Activated T-helper 1 cell treated with anti-CD3 and anti-CD28 coated beads, Interleukin-2, amount 50 U/mL, for 16 hours (primary cell): ENCODE results near the gene GNB1.
"Not testable (repeated sequence)": the region's sequence is repeated elsewhere in the genome, so short reads cannot be mapped to it uniquely, and the experiment has no call there.

Experiments
- DNase-seq, 2 donors: peaks; one replicate each; pipeline ENCODE4 v3.0.0-alpha.2; 2020; ENCODE audit warnings: low read depth in 1 of 2, low spot score in 1 of 2

The GNB1 gene

DNA sequence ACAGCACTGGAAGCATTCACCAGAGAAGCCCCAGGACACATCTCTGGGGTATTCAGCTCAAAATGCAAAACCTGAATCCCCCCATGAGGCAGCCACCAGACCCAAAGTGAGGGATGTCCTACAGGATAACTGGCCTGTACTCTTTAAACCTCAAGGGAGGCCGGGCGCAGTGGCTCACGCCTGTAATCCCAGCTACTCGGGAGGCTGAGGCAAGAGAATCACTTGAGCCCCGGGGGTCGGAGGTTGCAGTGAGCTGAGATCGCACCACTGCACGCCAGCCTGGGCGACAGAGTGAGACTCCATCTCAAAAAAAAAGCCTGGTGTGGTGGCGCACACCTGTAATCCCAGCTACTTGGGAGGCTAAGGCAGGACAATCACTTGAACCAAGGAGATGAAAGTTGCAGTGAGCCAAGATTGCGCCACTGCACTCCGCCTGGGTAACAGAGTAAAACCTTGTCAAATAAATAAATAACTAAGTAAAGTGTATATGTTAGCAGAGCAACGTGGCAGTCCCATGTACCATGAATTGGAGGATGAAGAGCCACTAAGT is 29.1 kb downstream of the GNB1 start:
- not testable (repeated sequence) for DNase-seq

DNA sequence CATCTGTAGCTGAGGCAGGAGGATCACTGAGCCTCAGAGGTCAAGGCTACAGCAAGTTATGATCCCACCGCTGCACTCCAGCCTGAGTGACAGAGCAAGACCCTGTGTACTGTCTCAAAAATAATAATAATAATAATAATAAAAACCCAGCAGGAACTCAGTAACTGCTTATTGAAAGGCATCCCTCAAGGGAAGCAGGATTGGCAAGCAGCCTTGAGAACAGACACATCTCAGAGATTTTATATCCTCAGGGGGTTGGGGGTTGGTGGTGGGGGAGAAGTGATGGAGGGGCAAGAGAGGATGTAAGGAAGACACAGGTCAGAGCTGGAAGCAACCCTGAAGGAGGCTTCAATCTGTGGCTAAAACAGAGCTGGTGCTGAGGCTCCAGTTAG is 29.6 kb downstream of the GNB1 start:
- no peak for DNase-seq

DNA sequence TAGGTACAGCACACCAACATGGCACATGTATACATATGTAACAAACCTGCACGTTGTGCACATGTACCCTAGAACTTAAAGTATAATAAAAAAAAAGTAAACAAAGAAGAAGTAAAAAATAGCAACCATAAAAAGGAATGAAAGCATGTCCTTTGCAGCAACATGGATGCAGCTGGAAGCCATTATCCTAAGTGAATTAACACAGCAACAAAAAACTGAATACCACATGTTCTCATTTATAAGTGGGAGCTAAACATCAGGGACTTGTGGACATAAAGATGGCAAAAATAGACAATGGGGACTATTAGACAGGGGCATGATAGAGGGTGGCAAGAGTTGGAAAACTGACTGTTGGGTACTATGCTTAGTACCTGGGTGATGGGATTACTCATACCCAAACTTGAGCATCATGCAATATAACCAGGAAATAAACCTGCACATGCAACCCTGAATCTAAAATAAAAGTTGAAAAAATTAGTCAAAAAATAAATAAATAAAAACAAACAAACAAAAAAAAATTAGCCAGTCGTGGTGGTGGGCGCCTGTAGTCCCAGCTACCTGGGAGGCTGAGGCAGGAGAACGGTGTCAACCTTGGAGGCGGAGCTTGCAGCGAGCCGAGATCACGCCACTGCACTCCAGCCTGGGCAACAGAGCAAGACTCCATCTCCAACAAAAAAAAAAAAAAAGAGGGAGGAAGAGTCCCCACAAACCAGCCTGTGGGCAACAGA is 30.8 kb downstream of the GNB1 start:
- not testable (repeated sequence) for DNase-seq

DNA sequence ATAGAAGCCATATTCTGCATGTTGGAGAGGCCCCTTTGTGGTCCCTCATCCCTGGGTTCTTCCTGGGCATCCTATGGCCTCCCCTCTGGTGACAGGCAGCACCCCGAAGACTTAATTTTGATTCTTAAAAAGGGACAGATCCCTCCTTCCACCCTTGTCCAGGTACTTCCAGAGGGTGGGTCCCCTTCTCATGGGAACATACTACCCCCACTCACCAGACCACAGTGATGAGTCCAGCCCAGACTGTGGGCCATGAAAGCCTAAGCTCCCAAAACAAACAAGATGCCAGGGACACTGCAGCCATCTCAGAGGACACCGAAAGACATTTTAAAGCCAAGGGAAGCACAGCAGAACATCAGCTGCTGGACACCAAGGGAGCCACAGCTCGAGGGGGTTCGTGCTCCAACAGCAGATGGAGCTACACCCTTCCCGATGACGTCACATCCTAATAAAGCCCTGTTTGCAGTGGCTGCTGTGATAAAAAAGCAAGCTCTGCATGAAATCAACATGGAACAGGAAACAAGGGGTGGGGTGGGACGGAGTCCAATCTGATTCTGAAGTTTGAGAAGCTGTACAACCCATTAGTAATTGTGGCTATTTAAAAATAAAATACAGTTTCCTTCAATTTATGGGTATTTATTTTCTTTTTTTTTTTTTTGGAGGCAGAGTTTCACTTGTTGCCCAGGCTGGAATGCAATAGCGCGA is 32.4 kb downstream of the GNB1 start:
- DNase-seq: no peak

DNA sequence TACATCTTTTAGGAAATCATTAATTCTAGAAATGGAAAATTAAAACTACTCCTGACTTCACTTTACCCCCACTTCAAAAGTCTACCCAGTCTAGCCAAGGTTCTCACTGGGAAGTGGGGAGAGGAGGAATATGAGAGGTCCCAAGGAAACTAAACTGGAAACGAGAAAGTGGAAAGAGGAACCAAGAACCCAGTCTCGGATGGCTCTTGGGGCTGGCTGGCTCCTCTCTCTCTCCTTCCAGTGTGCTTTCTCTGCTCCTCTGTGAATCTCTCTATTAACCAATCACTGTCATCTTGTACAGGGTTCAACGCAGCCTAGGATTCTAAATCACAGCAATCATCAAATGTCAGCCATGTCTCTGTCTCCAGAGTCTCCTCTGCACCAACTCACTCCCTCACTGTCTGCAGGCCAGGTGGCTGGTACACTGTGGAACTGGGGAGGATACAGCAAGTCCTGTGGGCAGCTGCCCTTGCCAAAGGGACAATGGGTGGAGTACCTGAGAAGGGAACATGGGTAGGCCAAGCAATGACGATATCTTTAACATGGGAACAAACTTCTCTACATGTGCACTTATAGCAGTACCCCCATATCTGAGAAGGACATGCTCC is 33.7 kb downstream of the GNB1 start:
- DNase-seq: no peak

DNA sequence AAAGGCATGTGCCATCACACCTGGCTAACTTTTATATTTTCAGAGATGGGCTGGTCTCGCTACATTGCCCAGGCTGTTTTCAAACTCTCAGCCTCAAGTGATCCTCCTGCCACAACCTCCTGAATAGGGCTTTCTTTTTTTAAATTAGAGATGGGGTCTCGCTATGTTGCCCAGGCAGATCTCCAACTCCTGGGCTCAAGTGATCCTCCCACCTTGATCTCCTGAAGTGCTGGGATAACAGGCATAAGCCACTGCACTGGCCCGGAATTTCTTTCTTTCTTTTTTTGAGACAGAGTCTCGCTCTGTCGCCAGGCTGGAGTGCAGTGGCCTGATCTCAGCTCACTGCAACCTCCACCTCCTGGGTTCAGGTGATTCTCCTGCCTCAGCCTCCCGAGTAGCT is 34.7 kb downstream of the GNB1 start:
- DNase-seq: not testable (repeated sequence)

DNA sequence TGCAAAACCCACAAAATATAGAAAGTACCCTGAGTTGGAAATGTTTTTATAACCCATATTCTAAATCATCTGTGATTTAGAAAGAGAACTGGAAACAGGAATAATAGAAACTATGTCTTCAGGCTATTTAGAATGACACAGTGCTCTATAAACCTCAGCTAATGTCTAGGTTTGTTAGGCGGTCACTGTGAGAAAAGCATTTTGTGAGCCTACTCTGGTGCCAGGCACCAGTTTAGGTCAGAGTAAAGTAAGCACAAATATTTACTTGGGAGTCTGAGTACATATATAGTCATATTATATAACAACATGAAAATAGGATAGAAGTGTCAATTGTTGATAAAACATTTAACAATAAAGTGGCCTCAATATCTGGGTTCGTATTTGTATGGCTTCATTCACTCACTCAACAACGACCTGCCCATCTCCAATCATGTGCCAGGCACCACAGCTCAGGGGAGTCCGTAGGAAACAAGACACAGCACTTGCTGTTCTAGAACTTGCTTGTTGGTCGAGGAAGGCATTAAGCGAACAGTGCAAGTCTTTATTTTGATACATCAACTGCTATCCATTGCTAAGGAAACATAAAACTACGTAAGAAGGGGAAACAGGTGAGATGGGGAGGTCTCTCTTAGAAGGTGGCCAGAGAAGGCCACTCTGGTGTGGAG is 37.2 kb downstream of the GNB1 start:
- DNase-seq: no peak

DNA sequence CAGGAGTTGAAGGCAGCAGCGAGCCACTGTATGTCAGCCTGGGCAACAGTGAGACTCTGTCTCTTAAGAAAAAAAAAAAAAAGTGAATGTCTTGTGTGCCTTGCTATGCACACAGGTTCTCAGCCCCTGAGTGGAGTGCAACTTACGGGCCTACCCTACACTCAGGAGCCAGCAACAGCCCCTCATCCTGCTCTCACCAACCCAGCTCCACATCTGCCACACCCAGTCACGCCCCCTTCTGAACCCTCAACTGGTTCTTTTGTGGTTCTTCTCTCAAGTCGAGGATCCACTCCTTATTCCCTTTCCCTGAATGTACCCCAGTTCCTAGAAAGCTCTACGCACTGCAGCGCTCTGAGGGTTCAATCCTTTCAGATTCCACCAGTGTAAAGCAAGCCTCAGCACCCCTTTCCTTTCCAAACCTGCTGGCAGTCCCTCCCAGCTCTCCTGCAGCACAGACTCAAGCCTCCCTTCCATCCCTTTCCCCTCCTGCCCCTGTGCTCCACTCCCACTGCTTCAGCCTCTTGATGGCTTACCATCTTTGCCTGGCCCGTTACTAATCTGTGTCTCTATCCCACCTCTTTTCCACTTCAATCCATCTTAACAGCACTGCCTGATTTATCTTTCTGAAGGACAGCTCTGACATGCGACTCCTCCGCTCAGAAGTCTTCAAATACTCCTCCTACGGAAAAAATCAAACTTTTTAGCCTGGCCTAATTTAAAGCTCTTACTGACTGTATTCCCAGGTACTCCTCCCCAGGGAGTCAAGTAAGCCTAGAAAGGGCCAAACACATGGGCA is 38.1 kb downstream of the GNB1 start:
- no peak for DNase-seq

DNA sequence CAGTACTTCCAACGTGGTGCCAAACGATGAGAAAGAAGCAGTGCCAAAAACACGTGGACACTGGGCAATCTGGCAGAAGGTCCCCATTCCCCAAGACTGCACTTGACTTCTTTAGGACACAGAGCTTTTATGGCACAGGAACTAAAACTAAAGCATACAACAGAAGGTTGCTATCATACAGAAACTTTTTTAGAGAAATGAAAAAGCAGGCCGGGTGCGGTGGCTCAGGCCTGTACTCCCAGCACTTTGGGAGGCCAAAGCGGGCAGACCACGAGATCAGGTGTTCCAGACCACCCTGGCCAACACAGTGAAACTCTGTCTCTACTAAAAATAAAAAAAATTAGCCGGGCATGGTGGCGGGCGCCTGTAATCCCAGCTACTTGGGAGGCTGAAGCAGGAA is 43.0 kb downstream of the GNB1 start:
- DNase-seq: no peak

DNA sequence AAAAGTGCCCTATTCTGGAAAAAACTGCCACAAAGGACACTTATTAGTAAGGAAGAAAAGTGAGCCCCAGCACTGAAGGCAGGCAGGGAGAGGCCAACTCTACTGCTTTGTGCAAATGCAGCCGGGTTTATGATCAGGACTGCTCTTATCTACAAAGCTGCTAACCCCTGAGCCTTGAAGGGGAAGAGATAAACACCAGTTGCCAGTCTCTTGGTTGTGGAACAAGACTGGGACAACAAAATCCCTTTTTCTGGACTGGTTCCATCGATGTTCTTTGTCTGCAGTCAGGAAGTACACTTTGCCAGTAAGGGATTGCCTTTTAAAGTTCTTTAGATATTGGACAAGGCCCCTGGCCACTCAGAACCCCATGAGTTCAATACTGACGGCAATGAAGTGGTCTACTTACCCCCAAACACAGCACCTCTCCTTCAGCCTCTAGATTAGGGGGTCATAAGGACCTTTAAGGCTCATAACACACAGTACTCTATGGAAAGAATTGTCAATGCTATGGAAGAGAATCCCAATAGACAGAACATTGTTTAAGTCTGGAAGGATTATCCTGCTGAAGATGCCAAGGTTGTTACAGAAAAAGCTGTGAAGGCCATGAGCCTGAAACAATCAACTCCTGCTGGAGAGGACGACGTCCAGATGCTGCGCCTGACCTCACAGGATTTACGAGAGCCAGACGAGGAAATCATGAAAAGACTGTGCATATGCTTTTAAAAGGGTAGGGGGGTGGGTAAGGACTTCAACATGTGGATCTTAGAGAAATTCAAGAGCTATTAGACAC is 43.6 kb downstream of the GNB1 start:
- no peak for DNase-seq

DNA sequence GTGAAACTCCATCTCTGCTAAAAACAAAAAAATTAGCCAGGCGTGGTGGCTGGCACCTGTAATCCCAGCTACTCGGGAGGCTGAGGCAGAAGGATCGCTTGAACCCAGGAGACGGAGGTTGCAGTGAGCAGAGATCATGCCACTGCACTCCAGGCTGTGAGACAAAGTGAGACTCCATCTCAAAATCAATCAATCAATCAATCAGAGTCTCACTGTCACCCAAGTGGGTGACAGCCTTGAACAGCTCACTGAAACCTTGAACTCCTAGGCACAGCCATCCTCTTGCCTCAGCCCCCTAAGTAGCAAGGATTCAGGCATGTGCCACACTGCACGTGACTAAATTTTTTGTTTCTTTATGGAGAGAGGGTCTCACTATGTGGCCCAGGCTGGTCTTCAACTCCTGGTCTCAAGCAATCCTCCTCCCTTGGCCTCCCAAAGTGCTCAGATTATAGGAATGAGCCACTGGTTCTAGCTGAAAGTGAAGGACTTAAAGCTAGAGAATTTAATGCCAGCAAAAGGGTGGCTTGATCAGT is 44.4 kb downstream of the GNB1 start:
- DNase-seq: no peak

DNA sequence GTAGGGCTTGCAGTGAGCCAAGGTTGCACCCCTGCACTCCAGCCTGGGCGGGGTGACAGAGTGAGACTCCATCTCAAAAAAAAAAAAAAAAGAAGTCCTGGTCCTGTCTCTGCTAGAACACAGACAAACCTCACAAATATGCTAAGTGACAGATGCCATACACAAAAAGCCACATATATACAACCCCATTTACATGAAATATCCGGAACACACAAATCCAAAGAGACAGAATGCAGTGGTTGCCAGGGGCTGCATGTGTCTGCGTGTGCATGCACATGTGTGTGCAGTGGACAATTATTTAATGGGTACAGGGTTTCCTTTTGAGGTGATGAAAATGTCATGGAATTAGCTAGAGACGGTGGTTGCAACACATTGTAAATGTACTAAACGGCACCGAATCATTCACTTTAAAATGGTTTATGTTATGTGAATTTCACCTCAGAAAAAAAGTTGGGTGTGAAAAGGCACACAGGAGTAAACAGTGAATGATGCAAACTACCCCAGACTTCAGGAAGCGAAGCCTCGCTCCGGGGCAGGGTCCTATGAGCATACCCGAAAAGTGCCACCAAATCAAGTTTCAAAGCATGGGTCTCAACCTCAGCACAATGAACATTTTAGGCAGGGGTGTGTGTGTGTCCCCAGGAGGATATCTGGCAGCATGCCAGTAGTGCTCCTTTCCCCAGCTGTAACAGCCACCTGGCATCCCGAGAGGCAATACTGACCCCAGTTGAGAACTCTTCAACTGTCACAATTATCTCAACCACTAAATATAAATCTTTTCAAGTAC is 48.3 kb downstream of the GNB1 start:
- DNase-seq: no peak

DNA sequence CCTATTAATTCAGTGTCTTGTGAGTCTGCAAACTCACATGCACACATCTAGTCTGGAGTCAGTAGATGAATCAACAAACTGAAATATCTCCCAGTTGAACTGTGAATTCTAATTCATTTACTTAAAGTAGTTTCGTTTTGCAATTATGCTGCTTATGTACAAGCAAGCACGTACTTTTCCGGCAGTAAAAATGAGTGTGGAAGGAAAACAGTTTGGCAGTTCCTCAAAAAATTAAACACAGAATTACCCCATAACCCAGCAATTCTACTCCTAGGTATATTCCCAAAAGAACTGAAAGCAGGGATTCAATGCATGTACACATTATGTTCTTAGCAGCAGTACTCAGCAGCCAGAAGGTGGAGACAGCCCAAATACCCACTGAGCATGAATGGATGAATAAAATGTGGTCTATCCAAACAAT is 49.3 kb downstream of the GNB1 start:
- DNase-seq: no peak

DNA sequence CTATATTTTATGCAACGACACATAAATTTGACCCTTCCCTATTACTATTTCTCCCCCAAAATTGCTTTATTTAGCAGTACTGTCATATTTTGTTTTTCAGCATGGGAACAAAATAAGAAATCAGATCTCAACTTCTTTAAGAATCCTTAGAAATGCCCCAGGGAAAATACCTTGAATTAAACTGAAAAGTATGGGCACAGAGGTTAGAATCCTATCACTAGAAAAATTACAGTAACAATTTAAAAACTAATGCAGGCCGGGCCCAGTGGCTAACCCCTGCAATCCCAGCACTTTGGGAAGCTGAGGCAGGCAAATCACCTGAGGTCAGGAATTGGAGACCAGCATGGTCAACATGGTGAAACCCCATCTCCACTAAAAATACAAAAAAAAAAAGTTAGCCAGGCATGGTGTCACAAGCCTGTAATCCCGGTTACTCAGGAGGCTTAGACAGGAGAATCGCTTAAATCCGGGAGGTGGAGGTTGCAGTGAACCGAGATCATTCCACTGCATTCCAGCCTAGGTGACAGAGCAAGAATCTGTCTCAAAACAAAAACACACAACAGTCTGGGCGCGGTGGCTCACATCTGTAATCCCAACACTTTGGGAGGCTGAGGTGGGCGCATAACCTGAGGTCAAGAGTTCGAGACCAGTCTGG is 51.4 kb downstream of the GNB1 start:
- no peak for DNase-seq

DNA sequence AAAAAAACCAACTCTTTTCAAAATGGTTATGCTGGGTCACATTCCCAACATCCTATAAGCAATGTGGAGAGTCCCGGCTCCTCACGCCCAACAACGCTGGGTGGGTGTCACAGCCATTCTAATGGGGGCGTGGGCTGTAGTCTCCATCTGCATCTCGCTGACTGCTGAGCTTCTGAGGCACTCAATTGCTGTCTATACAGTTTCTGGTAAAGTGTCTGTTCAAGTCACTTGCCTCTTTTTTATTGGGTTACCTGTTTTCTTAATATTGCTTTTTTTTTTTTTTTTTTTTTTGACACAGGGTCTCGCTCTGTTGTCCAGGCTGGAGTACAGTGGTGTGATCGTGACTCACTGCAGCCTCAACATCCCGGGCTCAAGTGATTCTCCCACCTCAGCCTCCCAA is 54.8 kb downstream of the GNB1 start:
- no peak for DNase-seq

DNA sequence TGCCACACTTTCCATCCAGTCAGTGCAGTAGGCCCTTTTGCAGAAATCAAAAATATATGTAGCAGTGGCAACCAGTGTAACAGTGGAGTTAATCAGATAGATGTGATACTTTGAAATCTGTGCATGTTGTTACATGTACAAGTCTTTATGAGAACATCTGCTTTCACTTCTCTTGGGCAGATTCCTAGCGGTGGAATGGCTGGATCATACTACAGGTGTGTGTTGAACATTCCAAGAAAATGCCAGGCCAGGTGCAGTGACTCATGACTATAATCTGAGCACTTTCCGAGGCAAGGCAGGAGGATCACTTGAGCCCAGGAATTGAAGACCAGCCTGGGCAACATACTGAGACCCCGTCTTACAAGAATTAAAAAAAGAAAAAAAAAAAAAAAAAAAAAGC is 55.3 kb downstream of the GNB1 start:
- no peak for DNase-seq

DNA sequence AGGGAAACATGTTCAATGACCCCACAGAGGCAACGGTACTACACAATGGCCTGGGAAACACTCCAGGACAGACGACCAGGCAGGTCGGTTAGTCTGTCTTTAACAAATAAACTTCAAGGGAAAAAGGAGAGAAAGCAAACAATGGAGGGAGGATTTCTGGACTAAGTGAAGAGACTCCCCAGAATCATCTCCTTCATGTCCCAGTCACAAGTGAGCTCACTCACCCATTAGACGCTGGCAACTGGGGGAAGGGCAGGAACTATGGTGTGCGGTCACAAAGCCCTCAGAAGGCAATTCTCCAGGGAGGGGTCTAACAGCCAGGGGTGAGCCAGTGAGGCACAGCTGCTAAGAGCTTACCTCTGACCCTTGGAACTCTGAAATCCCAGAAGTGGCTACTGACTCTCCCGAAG is 57.0 kb downstream of the GNB1 start:
- no peak for DNase-seq

DNA sequence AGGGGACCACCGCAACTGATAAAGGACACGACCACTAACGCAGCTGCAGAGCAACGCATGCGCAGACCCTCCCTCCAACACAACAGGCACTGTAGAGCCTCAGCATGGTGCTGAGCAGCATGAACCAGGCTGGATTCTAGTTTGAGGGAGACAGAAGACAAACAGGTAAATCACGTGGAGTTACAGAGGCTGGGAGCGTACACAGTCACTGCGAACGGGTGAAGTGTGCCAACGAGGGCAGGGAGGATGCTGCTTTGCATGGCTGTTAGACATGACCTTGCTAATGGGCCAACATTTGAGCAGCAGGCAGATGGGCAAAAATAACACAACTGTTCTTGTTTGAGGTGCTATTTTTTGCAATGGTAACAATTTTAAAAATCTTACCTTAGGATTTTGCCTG is 57.4 kb downstream of the GNB1 start:
- DNase-seq: no peak
